GM18511 (cell line): ENCODE results near the gene STX8.

Experiments
- ATAC-seq: cut with Tn5 transposase; IDR thresholded peaks from one replicate; pipeline ENCODE4 v1.9.1; 2021; ENCODE audit warnings: mild to moderate bottlenecking, moderate library complexity; ENCODE audit not compliant: unreplicated experiment

Gene STX8

DNA sequence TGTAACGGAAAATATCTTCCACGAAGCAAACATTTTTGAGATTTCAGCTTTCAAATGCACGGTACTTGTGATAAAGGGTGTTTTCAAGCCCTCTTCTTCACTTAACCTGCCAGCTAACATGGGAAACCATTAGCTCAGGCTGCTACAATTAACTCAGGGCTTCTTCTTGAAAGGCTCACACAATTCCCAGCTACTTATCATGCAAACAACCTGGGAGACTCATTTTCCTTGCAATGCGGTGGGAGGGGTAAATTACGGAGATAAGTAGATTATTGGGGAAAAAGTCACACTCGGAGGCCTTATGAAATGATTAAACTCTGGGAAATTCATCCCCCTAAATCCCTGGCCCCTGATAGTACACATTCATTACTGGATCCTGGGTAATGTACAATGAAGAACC lies 266.4 kb downstream of the STX8 start:
- ATAC-seq, result no peak

- ATAC-seq, result no peak
These were observed 267.6 kb downstream of the STX8 start for GRCh38 chr17:9308069-9308468.

DNA sequence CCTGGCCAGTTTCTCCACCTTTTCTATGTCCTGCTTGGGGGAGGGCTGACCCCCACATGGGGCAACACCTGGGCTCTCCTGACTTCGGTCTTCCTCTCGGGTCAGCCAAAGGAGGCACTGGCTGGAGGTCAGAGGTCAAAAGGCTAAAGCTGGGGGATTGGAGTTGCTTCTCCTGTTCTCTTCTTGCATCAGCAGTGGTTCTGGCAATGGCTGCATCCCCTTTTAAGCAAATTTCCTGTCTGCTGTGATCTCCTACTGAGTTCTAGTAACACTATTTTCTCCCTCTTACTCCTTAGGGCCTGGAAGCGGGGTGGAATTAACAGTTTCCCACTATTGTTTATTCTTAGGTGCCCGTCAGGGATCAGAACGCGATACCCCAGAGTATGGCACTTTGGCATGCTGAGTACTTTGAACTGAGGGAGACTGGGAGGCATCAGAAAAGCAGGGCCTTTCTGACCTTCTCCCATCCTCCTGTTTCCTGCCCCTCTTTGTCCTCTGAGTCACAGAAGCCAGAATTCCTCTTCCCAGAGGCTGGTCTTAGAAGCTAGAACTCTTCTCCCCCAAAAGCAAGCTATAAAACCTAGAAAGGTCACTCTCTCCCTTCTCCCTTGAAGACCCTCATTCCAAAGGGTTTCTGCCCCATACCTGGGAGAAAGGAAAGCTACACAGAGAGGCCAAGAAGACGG lies 268.2 kb downstream of the STX8 start:
- no peak for ATAC-seq

GRCh38 chr17:9306086-9306485 lies 269.5 kb downstream of the STX8 start:
- no peak for ATAC-seq

DNA sequence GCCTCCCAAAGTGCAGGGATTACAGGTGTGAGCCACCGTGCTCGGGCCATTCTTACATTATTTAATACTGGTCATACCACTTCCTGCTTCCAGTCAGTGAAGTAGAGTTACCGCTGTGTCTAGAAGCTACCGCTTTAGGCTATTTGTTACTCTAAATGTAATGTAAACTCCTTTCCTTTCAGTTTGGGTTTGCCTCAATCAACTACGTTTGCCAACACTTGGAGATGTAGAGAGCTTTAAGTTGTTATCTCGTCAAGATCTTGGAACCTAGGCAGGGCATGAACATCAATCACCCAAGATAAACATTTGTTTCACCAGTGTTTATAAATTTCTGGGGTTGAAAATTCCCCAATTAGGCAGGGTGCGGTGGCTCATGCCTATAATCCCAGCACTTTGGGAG lies 275.9 kb downstream of the STX8 start:
- ATAC-seq, result no peak

DNA sequence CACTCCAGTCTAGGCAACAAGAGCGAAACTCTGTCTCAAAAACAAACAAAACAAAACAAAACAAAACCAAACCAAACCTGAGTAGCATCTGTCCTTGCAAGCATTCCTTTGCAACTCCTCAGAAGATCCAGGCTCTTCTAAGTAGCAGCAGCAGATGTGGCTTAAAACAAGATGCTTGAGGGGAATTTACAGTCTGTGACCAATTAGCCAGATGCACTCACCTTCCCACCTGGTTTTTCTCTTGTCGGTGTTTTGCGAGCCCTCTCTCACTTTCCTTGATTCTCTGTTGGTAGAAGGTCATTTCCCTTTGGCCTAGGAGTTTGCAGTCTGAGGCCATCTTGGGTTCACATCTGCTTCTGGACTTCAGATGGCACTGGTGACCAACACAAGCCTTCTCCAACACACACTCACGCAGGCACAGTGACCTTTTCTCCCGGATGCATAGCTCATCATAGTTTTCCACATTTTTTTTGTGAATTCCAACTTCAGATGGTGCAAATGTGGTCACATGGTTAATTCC lies 276.8 kb downstream of the STX8 start:
- ATAC-seq, result no peak

DNA sequence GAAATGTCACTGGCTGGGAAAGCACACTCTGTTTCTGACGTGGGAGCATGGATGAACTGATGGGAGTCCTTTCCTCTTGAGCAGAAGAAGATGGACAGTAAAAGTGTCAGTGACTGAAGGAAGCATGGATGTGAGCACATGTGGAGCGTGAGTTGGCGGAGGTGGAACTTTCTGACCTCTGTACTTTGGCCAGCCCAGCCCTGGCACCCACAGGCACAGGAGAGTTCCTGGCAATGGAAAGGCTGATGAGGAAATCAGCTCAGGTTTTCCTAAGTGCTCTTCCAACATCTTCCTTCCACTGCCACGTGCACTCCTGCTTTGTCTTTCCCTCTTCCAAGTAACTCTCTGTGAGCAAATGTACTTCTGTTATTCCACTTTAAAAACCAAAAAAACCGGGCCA lies 277.5 kb downstream of the STX8 start:
- ATAC-seq, result no peak

- no peak for ATAC-seq
These were observed 280.9 kb downstream of the STX8 start for GRCh38 chr17:9294661-9295210.

GRCh38 chr17:9292561-9292941 lies 283.1 kb downstream of the STX8 start:
- ATAC-seq, result no peak

GRCh38 chr17:9291912-9292560 lies 283.6 kb downstream of the STX8 start:
- no peak for ATAC-seq

GRCh38 chr17:9290226-9290613 lies 285.4 kb downstream of the STX8 start:
- no peak for ATAC-seq

DNA sequence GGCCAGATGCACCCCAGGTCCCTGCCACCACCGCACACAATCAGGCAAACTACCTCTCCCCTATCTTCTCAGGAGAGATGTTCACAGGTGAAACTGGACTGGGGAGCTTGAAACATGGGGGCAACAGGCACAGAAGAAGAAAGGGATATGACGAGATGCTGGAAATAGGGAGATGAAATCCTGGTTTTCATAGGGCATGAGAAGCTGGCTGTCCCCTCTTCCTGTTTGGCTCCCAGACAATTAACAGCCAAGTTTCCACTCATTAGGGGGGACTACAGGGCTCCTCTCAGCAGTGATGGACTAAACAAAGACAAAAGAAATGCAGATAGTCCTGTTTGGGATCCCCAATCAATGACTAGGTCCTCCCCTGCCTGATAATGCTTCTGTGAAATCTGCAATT lies 288.3 kb downstream of the STX8 start:
- no peak for ATAC-seq

- no peak for ATAC-seq
These were observed 289.2 kb downstream of the STX8 start for GRCh38 chr17:9286434-9286833.

- ATAC-seq, result no peak
These were observed 289.8 kb downstream of the STX8 start for GRCh38 chr17:9285602-9286427.

- no peak for ATAC-seq
These were observed 290.7 kb downstream of the STX8 start for GRCh38 chr17:9284884-9285283.

DNA sequence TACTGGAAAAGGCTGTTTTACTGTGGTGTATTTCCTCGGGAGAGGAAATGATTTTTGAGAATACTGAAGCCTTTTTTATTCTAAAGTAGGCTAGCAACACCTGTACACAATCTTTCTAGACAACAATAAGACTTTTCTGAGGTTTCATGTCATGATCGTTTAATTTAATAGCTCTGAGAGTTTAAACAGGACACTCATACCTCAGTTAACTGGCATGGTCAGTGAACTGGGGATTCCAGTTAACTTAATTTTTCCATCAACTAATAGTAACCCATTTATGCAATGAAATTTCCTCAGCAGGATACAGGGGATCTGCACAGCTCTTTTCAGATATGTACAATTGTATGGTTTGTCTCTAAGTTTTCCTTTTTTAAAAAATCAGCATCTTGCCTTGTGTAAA lies 291.7 kb downstream of the STX8 start:
- no peak for ATAC-seq

GRCh38 chr17:9279893-9280292 lies 295.7 kb downstream of the STX8 start:
- no peak for ATAC-seq

GRCh38 chr17:9274973-9275372 lies 300.6 kb downstream of the STX8 start:
- no peak for ATAC-seq

DNA sequence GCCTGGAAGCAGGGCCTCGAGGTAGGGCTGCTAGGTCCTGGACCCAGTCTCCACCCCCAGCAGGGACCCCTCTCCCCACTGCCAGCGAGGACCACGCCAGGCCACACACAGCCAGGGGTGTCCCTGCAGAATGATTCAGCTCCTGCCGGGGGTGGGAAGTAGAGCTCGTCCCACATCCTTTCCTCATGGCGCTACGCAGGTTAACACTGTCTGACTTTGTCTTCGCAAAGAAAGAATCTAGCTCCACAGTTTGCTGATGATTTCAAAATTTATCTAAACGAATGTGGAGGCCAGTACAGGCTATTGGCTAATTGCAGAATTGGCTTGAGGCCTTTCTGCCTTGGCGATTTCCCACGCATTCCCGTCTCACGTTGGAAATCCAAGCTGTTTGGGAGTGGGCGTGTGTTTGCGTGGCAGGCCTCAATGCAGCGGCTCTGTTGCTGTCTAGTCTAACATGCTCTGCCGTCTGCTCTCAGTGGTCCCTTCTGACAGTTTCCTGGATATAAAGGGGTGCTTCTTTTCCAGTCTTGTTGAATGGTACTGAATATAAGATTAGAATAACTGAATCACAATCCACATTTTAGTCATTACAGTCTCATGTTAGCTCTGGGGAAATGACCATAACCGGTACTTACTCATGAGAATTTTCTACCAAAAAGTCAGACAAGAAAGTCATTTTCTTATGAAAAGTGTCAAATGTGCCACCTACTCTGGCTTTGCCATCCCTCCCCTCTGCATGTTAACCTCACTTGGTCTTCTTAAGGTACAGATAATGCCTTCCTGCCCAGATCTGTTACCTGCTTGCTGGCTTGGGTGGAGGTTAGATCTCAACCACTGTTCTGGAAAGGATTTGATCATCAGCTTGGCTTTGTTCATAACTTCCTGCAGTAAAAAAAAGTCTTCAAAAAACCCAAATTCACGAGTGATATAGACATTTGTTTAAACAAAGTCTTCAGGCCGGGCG lies 301.9 kb downstream of the STX8 start:
- ATAC-seq, result no peak

DNA sequence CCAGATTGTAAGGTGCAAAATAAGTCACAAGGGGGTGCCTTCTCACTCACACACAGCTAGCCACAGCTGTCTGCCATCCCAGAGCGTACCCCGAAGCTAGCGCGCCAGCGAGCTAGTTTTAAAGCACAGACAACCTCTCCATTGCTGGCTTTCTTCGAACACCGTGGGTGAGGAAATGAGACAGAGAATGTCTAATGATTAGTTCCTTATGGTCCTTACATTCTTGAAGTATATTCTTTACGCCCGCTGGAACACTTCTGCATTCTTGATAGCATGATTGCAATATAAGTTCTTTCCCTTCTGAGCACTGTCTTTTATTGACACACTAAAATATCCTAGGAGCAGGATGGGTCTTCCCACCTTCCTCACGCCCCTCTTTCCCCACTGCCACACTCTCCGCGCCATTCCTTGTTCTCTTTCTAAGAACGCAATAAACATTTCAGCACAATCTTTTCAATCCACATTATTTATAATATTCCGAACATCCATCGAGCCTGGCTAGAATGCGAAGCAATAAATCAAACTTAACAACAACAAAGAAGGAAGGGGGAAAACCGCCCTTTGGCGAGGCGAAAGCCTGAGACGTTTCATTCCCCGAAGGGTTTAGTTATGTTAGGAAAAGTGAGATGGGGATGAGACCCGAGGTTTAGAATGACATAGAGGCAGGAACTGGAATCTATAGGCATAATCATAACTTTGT lies 303.0 kb downstream of the STX8 start:
- ATAC-seq, result no peak
